Osteoblast (primary cell): ENCODE data around the gene ACAA2. TPM values are rescaled to one million over a fixed set of nuclear protein-coding genes. Genes with fewer than 3 reads are reported as not detected.

ENCODE experiments used
- DNase-seq: peaks from one replicate; pipeline ENCODE4 v3.0.0; 2011; ENCODE audit warnings: low spot score, mixed read lengths; ENCODE audit not compliant: insufficient read length; ENCODE audit errors: missing footprints
- H2AFZ ChIP-seq: 2 replicates; pipeline ENCODE4 v1.6.0; 2011; ENCODE audit warnings: mild to moderate bottlenecking, low read length
- H3K27ac ChIP-seq: 2 replicates; pipeline ENCODE4 v1.5.1; 2011; ENCODE audit warnings: mild to moderate bottlenecking, low read depth, low read length, moderate library complexity
- H3K27me3 ChIP-seq: 2 replicates; pipeline ENCODE4 v1.6.0; 2012; ENCODE audit warnings: mild to moderate bottlenecking, control low read depth, inconsistent platforms, low read length, moderate library complexity; ENCODE audit not compliant: insufficient read depth
- H3K36me3 ChIP-seq: 2 replicates; pipeline ENCODE4 v1.5.1; 2011; ENCODE audit warnings: mild to moderate bottlenecking, low read length, control low read depth, moderate library complexity; ENCODE audit not compliant: insufficient read depth
- H3K4me1 ChIP-seq: 2 replicates; pipeline ENCODE4 v1.5.1; 2011; ENCODE audit warnings: mild to moderate bottlenecking, low read length, control low read depth, moderate library complexity; ENCODE audit not compliant: insufficient read depth
- H3K4me2 ChIP-seq: 2 replicates; pipeline ENCODE4 v1.6.0; 2011; ENCODE audit warnings: mild to moderate bottlenecking, low read length; ENCODE audit not compliant: insufficient read depth
- H3K4me3 ChIP-seq: fragments of 200-600 bp; sonication (generic); 3 replicates; pipeline ENCODE4 v1.5.1; 2012; ENCODE audit warnings: mild to moderate bottlenecking, low read length, inconsistent platforms; ENCODE audit not compliant: insufficient read depth
- H3K79me2 ChIP-seq: 2 replicates; pipeline ENCODE4 v1.6.0; 2012; ENCODE audit warnings: mild to moderate bottlenecking, low read length, control low read depth, inconsistent platforms; ENCODE audit not compliant: insufficient read depth
- H3K9me3 ChIP-seq: 2 replicates; pipeline ENCODE4 v1.5.1; 2011; ENCODE audit warnings: low read depth, low read length, control low read depth
- H4K20me1 ChIP-seq: 2 replicates; pipeline ENCODE4 v1.6.0; 2012; ENCODE audit warnings: mild to moderate bottlenecking, low read length, control low read depth; ENCODE audit not compliant: insufficient read depth
- total RNA-seq: library from RNA; depleted of rRNA; stranded (reverse); fragments of >200 nt; gene quantifications from 2 replicates; pipeline ENCODE4 v1.2.3, GENCODE V29; 2012
- TF ChIP-seq, protein P1 (sequence below): IDR thresholded peaks from 2 replicates; pipeline ENCODE4 v1.5.1; 2011; ENCODE audit warnings: mild to moderate bottlenecking, low read depth, low read length, moderate library complexity; ENCODE audit errors: extremely low read depth

ACAA2 gene
- total RNA-seq, 1 donor: 52.8 TPM

DNA sequence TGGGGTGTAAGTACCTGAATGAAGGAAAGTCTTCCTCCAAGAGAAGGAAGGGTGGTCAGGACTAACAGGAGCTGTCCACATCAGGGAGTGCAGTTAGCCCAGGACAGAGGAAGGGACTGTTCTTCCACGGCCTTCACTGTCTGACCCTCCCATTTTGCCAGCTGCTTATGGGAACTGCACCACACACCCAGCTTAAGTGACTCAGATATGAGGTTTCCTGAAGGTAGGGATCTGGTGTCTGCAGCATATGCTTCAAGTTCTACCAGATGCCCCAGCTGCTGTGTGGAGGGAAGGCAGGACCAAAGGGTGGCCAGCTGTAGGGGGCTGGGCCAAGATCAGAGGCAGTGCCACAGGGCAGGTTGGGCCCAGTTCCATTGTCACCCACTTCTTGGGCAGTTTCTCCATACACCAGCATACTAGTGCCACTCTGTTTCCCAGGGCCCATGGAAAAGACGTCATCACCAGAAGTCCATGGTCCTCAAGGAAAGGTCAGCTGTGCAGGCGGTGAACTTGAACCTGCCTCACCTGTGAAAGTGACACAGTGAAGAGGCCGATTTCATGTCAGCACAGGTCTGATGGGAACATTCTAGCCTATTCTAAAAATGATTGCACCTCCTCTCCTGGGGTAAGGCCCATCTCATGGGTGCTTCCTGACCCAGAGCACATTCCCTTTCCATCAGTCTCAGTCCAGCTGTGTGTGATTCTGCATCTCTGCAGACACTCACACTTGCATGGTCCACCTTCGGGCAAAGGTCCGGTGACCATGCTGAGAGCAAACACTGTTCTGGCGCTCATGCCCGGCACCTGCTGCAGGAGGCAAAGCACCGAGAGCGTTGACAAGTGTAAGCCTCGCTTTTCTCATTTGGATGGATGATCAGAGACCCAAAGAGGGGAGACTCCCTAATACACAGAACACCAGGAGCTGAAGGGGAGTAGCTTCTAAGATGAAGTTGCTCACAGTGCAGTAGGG, 68.0 kb downstream of the ACAA2 start:
- no peaks in the 10 kb centered on the region for H4K20me1 ChIP-seq
- no peak overlapping the region for H3K4me3 ChIP-seq
- H3K4me2 ChIP-seq: no peak overlapping the region
- peaks cover 3% of the 10 kb centered on the region for H3K27me3 ChIP-seq
- no peak overlapping the region for H3K27ac ChIP-seq
- H3K4me1 ChIP-seq: no peaks in the 10 kb centered on the region
- H2AFZ ChIP-seq: no peak overlapping the region
- no peaks in the 10 kb centered on the region for H3K36me3 ChIP-seq
- H3K9me3 ChIP-seq: no peaks in the 10 kb centered on the region
- no peak for DNase-seq
- H3K79me2 ChIP-seq: no peaks in the 10 kb centered on the region
- TF ChIP-seq, protein P1, sequence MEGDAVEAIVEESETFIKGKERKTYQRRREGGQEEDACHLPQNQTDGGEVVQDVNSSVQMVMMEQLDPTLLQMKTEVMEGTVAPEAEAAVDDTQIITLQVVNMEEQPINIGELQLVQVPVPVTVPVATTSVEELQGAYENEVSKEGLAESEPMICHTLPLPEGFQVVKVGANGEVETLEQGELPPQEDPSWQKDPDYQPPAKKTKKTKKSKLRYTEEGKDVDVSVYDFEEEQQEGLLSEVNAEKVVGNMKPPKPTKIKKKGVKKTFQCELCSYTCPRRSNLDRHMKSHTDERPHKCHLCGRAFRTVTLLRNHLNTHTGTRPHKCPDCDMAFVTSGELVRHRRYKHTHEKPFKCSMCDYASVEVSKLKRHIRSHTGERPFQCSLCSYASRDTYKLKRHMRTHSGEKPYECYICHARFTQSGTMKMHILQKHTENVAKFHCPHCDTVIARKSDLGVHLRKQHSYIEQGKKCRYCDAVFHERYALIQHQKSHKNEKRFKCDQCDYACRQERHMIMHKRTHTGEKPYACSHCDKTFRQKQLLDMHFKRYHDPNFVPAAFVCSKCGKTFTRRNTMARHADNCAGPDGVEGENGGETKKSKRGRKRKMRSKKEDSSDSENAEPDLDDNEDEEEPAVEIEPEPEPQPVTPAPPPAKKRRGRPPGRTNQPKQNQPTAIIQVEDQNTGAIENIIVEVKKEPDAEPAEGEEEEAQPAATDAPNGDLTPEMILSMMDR: no peak

DNA sequence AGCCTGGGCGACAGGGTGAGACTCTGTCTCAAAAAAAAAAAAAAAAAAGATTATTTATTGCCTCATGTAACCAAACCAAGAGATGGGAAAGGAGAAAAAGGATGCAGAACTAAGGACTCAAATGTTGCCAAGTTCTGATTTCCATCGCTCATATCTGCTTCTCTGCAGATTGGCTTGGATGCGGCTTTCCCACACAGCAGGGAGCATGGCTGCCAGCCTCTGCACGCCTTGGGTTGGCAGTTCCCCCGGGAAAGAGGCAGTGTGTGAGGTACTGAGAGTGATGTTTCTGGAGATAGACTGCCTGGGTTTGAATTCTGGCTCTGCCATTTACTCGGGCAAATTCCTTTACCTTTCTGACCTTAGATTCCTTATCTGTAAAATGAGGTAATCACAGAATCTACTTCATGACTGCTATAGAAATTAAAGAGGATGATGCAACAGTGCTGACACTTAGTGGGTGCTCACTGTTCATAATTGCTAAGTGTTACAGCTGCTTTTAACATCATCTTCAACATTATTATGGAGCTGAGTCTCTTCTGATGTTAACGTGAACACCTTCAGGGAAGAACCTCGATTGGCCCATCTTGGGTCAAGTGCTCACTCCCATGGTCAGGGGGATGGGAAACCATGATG, 68.8 kb downstream of the ACAA2 start:
- Histone ChIP-seq H3K4me1 (no peaks in the 10 kb centered on the region), H3K9me3 (no peaks in the 10 kb centered on the region), H2AFZ (no peak overlapping the region), H3K36me3 (no peaks in the 10 kb centered on the region), H4K20me1 (no peaks in the 10 kb centered on the region), H3K27me3 (peaks cover 3% of the 10 kb centered on the region), H3K4me2 (no peak overlapping the region), H3K27ac (no peak overlapping the region), H3K79me2 (no peaks in the 10 kb centered on the region), H3K4me3 (no peak overlapping the region)
- TF ChIP-seq, protein P1: no peak
- no peak for DNase-seq

DNA sequence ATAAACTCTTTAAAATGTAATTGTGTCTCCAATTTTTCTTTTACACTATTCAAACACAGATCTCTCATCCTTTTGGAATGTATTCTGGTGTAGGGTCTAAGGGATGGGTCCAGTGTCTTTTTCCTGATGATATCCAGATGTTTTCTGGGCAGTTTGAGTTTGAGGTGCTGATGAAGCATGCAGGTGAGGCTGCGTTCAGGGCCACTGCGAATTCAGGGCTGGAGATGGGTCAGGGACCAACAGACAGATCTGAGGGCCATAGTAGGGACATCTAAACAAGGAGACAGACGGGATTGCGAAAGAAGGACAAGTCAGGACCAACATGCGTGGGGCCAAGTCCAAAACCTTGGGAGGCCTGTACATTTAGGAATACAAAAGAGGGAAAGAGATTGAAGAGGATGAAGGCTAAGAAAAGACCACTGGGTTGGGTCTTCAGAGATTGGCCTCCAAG, 70.2 kb downstream of the ACAA2 start:
- H3K4me3 ChIP-seq: no peak overlapping the region
- DNase-seq: no peak
- no peak overlapping the region for H2AFZ ChIP-seq
- no peaks in the 10 kb centered on the region for H3K9me3 ChIP-seq
- H3K4me2 ChIP-seq: no peak overlapping the region
- H3K27ac ChIP-seq: no peak overlapping the region
- H4K20me1 ChIP-seq: no peaks in the 10 kb centered on the region
- TF ChIP-seq, protein P1: no peak
- H3K4me1 ChIP-seq: no peaks in the 10 kb centered on the region
- no peaks in the 10 kb centered on the region for H3K36me3 ChIP-seq
- H3K79me2 ChIP-seq: no peaks in the 10 kb centered on the region
- H3K27me3 ChIP-seq: peaks cover 3% of the 10 kb centered on the region
